Motor neuron (in vitro differentiated cells): ENCODE data around the gene LY6G6F. TPM values are rescaled to one million over a fixed set of nuclear protein-coding genes. Genes with fewer than 3 reads are reported as not detected.

ENCODE experiments used
- ATAC-seq, 8 experiments: fragments of 200-7000 bp; cut with Tn5 transposase; replicated peaks in 6 of 8; 2 replicates each; pipeline ENCODE4 v1.8.0; 2021; ENCODE audit warnings: mild to moderate bottlenecking in 8 of 8, moderate library complexity in 8 of 8
- H3K27ac ChIP-seq, 2 donors: fragments of 250-450 bp; sonication (Bioruptor Pico); 2 replicates each; pipeline ENCODE4 v1.9.0; 2021; ENCODE audit warnings: antibody characterized with exemption in 2 of 2, mild to moderate bottlenecking in 2 of 2, moderate library complexity in 1 of 2
- H3K4me1 ChIP-seq, 2 donors: fragments of 250-450 bp; sonication (Bioruptor Pico); replicated peaks in 1 of 2; 2 replicates each; pipeline ENCODE4 v1.6.1; 2021; ENCODE audit warnings: antibody characterized with exemption in 2 of 2, mild to moderate bottlenecking in 2 of 2, moderate library complexity in 1 of 2
- H3K4me3 ChIP-seq, 5 donors: fragments of 250-450 bp; sonication (Bioruptor Pico); 2 replicates each; pipeline ENCODE4 v1.9.0; 2021; ENCODE audit warnings: antibody characterized with exemption in 5 of 5, mild to moderate bottlenecking in 5 of 5, moderate library complexity in 4 of 5
- WGBS, 10 experiments: fragments of 450-650 bp; shearing (Covaris generic); methylation state at CpG; one replicate each; pipeline ENCODE4 v1.0.0; 2022; 5-methylcytosine and 5-hydroxymethylcytosine counted together
- in situ Hi-C, 9 experiments: fragments of 400-800 bp; cut with MboI; loops; one replicate each; pipeline ENCODE4 v1.15.0; 2021; ENCODE audit warnings: low sequenced_read_pairs in 9 of 9, low pct_unique_long_range_greater_than_20kb in 2 of 9; ENCODE audit not compliant: unreplicated experiment in 9 of 9
- total RNA-seq, 8 experiments: library from RNA; unstranded; fragments of 300-600 nt; gene quantifications; 2 replicates each; pipeline versions ENCODE4 v1.2.3 to v1.2.4, GENCODE V29; 2022

LY6G6F gene, protein sequence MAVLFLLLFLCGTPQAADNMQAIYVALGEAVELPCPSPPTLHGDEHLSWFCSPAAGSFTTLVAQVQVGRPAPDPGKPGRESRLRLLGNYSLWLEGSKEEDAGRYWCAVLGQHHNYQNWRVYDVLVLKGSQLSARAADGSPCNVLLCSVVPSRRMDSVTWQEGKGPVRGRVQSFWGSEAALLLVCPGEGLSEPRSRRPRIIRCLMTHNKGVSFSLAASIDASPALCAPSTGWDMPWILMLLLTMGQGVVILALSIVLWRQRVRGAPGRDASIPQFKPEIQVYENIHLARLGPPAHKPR
- not detected for total RNA-seq

- Histone ChIP-seq H3K4me1 (peaks cover under 1 to 4% of the 10 kb centered on the region in 2 donors), H3K4me3 (no peak within 1 kb of the TSS), H3K27ac (no peak within 1 kb of the TSS)
- 20 to 86% (median 57%) methylated on average over 1 to 2 of the region's 3 CpGs; no CpG with 5 or more reads in 5 of the 10 experiments for WGBS, 10 experiments
- ATAC-seq = no peak
- in situ Hi-C loops = no loop called here
Measured at GRCh38 chr6:31706599-31706998, at the start of gene LY6G6F. Gene LY6G6F, plus strand, starts transcription at chr6:31706866. Its CDS starts 41 bp downstream, at chr6:31706907.

- H3K27ac ChIP-seq = no peak overlapping the region
- peaks cover 25 to 27% of the 10 kb centered on the region in 2 donors for H3K4me1 ChIP-seq
- in situ Hi-C loops = loop anchor here in 1 of 9 experiments (25.0 kb wide), 1 partner anchor 180 kb away; the partner anchor contains the start of gene HSPA1B
- H3K4me3 ChIP-seq = peak overlapping the region in 1 of 5 donors; percentile 5
- WGBS, 10 experiments = 0 to 100% (median 64%) methylated on average over 1 to 5 of the region's 6 CpGs; no CpG with 5 or more reads in 4 of the 10 experiments
- ATAC-seq = no peak
Measured at GRCh38 chr6:31657406-31658157, 49.1 kb upstream of the LY6G6F start.

DNA sequence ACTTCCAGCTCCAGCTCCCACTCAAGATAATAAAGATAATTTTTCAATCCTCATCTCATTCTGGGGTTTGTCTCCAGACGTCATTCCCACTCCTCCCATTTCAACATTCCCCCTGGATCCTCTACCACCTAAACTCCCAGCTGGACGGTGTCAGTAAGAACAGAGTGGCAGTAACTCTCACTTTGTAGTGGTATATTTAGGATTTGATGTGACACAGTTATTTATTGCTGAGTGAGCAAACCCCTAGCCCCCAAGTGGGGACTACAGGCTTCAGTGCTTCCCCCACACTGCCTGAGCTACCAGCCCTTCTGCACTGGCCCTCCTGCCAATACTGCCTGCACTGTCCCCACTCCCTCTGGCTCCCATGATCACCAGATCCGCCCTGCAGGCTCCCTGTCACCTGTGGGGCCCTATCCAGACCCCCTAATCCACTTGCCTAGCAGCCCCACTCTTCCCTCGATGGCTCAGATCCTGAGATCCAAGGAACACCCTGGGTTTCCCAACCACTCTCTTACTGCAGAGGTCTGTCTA lies 48.4 kb upstream of the LY6G6F start:
- peaks cover 27 to 28% of the 10 kb centered on the region in 2 donors for H3K4me1 ChIP-seq
- no peak for ATAC-seq
- peak overlapping the region in 1 of 5 donors; percentile 5 for H3K4me3 ChIP-seq
- WGBS, 10 experiments = 40 to 100% (median 83%) methylated on average over 1 to 3 of the region's 4 CpGs; no CpG with 5 or more reads in 1 of the 10 experiments
- in situ Hi-C loops = loop anchor here in 1 of 9 experiments (25.0 kb wide), 1 partner anchor 179 kb away; the partner anchor contains the start of gene HSPA1B
- no peak overlapping the region for H3K27ac ChIP-seq

DNA sequence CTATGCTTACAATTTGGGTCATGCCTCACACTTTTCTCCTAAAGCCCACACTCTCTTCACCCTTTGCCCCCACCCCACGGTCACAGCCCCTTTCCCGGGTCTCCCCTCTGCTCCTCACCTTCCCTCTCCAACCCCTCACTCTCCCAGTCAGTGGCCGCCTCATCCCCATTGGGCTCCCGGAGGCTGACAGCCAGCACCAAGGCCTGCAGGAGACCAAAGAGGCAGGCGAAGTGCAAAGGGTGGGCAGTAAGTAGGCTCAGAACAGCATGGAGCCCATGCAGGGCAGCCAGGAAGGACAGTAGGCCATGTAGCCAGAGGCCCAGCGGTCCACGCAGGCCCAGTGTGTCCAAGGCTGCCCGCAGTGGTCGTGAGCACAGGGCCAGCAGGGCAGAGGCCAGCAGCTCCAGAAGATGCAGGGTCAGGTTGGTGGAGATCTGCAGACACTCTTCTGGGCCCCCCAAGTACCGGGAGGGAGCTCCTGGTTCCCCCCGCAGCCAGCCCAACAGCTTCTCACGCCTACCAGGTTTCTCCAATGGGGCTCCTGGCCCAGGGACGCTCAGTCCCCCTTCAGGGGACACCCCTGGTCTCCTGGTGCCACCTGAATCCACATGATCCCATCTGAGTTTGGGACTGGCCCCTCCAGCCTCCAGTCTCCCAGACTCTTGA lies 47.5 kb upstream of the LY6G6F start:
- no peak for ATAC-seq
- peak overlapping the region in 1 of 2 donors; percentile 79 for H3K27ac ChIP-seq
- 90 to 91% methylated on average over 2 to 6 of the region's 13 CpGs; no CpG with 5 or more reads in 8 of the 10 experiments for WGBS, 10 experiments
- in situ Hi-C loops = loop anchor here in 1 of 9 experiments (25.0 kb wide), 1 partner anchor 178 kb away; the partner anchor contains the start of gene HSPA1B
- H3K4me3 ChIP-seq = peak overlapping the region; percentile 48 to 74 (median 57)
- peaks cover 29 to 31% of the 10 kb centered on the region in 2 donors for H3K4me1 ChIP-seq

GRCh38 chr6:31659649-31660380 lies 46.9 kb upstream of the LY6G6F start:
- ATAC-seq = peak in 3 of 8 experiments; percentile 9 to 10 (median 10)
- H3K27ac ChIP-seq = peak overlapping the region; percentile 68 to 79
- WGBS, 10 experiments = 0 to 53% (median 27%) methylated on average over 1 to 9 of the region's 13 CpGs; no CpG with 5 or more reads in 3 of the 10 experiments
- peak overlapping the region; percentile 48 to 74 (median 57) for H3K4me3 ChIP-seq
- H3K4me1 ChIP-seq = peaks cover 29 to 31% of the 10 kb centered on the region in 2 donors
- in situ Hi-C loops = loop anchor here in 1 of 9 experiments (25.0 kb wide), 1 partner anchor 177 kb away; the partner anchor contains the start of gene HSPA1B

- peak within 1 kb of the TSS; percentile 68 to 79 for H3K27ac ChIP-seq
- WGBS, 10 experiments = 0 to 2% (median 0%) methylated on average over 1 to 17 of the region's 52 CpGs; no CpG with 5 or more reads in 3 of the 10 experiments
- H3K4me1 ChIP-seq = peaks cover 29 to 31% of the 10 kb centered on the region in 2 donors
- in situ Hi-C loops = loop anchor here in 1 of 9 experiments (25.0 kb wide), 1 partner anchor 177 kb away; the partner anchor contains the start of gene HSPA1B
- peak within 1 kb of the TSS; percentile 48 to 74 (median 57) for H3K4me3 ChIP-seq
- ATAC-seq = peak; percentile 57 to 71 (median 68)
Measured at GRCh38 chr6:31660381-31661261, 46.0 kb upstream of the LY6G6F start, which contains the start of gene C6orf47. Gene C6orf47, minus strand, starts transcription at chr6:31660778. Its CDS starts 831 bp downstream, at chr6:31659947.

GRCh38 chr6:31661262-31662123 lies 45.2 kb upstream of the LY6G6F start:
- in situ Hi-C loops = loop anchor here in 1 of 9 experiments (25.0 kb wide), 1 partner anchor 176 kb away; the partner anchor contains the start of gene HSPA1B
- ATAC-seq = no peak
- WGBS, 10 experiments = 70 to 100% (median 87%) methylated on average over 2 to 8 of the region's 12 CpGs; no CpG with 5 or more reads in 3 of the 10 experiments
- peak overlapping the region; percentile 48 to 74 (median 57) for H3K4me3 ChIP-seq
- H3K4me1 ChIP-seq = peaks cover 29 to 32% of the 10 kb centered on the region in 2 donors
- peak overlapping the region in 1 of 2 donors; percentile 79 for H3K27ac ChIP-seq

DNA sequence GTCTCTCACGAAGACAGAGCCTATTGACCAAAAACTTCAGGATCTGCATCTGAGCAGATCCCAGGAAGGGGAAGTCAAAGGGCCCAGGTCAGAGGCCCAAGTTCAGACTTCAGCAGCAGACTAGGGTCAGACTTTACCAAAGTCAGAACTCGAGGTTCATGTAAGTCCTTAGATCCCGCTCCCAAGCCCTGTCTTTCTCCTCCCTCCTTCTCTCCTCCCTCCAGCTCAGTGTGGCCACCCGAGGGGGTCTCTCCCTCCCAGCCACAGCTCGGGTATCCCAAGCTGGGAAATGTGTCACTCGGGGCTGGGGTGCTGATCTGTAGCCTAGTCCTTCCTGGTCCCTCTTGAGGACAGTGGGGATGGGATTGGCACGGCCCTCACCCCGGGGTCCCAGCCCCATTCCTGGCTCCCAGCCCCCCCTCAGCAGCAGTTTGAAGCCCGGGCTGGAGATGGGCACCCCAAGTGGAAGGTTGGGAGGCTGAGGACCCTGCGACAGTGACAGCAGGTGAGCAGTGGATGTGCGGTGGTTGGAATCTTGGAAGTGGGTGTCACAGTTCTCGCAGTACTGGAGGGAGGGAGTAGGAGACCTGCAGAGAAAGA lies 44.4 kb upstream of the LY6G6F start:
- no peak overlapping the region for H3K27ac ChIP-seq
- ATAC-seq = no peak
- in situ Hi-C loops = loop anchor here in 1 of 9 experiments (25.0 kb wide), 1 partner anchor 175 kb away; the partner anchor contains the start of gene HSPA1B
- H3K4me3 ChIP-seq = no peak overlapping the region
- 73 to 100% (median 100%) methylated on average over 1 to 4 of the region's 12 CpGs; no CpG with 5 or more reads in 2 of the 10 experiments for WGBS, 10 experiments
- peaks cover 29 to 39% of the 10 kb centered on the region in 2 donors for H3K4me1 ChIP-seq

DNA sequence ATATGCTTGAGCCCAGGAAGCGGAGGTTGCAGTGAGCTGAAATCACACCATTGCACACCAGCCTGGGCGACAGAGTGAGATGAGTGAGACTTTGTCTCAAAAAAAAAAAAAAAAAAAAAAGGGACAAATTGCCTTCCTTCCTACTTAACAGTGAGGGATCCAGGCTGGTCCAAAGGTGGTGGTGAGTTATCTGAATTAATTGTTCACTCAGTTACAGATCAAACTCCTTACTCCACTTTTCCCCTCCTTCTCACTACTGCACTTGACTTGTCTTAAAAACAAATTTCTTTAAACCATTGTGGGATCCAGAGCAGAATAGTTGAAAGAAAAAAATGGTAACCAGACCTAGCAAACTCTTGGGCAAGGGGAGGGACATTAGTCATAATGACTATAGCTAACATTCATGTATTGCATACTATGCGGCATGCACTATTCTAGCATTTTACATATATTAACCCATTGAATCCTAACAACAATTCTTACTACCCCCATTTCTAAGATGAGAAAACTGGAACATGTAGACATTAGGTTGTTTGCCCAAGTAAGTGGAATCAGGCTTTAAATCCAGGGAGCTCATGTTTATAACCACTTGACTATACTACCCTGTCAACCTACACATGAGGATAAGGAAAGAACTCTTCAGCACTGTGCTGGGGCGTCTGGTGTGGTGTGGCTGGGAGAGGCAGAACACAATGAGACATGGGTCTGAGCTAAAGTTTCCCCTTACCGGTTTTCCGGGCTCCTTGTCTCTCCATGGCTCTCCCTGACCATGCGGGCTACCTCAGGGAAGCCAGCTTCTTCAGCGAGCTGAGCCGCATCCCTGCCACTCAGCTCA lies 43.3 kb upstream of the LY6G6F start:
- WGBS, 10 experiments = 46 to 100% (median 62%) methylated on average over 1 to 4 of the region's 9 CpGs; no CpG with 5 or more reads in 2 of the 10 experiments
- peak in 1 of 8 experiments; percentile 0 for ATAC-seq
- peak overlapping the region; percentile 60 to 93 (median 84) for H3K4me3 ChIP-seq
- H3K27ac ChIP-seq = peak overlapping the region; percentile 93 to 96
- peaks cover 25 to 34% of the 10 kb centered on the region in 2 donors for H3K4me1 ChIP-seq
- in situ Hi-C loops = loop anchor here in 1 of 9 experiments (25.0 kb wide), 1 partner anchor 174 kb away; the partner anchor contains the start of gene HSPA1B
